Measurements from ENCODE around the gene STAP2. TPM values are rescaled to one million over a fixed set of nuclear protein-coding genes. Genes with fewer than 3 reads are reported as not detected.
"Not testable (repeated sequence)": the region's sequence is repeated elsewhere in the genome, so short reads cannot be mapped to it uniquely, and the experiment has no call there.

Gene STAP2
- total RNA-seq, 2 donors from 2014 or later = 17.9 to 31.0 TPM

DNA sequence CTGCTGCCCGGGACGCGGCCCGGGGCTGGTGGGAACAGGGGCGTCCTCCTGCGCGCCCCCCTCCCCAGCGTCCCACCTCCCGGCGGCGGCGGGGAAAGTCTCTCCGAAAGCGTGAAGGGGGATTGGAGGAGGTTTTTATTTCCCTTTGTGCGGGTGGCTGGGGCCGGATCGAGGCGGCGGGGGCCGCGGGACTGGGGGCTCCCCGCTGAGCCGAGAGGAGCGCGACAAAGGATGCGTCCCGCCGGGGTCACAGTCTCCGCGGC is 59.4 kb downstream of the STAP2 start:
- no peaks in the 10 kb centered on the region for H3K36me3 ChIP-seq (replicated peaks in 1 of 2; ENCODE audit: insufficient read depth in 1 of 2, low read depth in 2 of 2)
- intact Hi-C loops (cut with DNase I) = no loop called here
- WGBS, 2 donors = 1% methylated on average over 23 of the region's 30 CpGs; no CpG with 5 or more reads in 1 of the 2 donors

DNA sequence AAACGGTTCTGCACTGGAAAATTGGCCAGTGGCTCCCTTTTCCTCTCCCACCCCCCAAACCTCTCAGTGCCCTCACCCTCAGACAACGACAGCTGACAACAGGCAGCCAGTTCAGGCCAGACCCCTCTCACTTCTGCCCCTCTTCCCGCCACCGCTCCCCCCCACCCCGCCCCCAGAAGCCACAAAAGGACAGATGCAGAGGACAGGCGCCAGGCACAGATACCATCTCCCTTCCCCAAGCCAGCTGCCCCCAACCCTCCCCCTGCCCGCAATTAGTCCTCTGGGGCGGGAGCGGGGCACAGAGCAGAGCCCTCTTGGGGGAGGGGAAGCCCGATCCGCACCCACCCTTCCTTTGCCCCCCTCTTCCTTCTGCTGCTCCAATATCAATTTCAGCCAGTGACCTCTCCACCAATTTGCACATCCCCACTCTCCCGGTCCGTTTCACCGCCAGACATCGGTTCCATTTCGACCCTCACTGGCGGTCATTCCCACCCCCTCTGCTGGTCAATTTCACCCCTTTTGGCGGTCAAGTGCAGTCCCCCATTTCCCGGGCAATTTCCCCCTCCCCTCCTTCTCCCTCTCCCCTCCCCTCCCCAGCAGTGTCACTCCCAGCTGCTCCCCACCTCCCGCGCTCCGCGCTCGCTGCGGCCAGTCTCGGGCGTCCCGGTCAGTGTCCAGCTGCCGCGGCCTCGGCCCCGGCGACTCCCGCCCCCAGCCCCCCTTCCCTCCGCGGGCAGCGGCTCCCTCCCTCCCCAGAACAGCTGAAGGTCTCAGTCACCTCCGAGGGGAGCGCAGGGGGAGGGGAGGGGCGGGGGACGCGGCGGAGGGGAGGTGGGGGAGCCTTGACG is 60.0 kb downstream of the STAP2 start, which contains the start of gene SHD:
Gene SHD (plus strand): TSS at position 848 of the 848 bp plus-strand sequence. CDS start 798 bp downstream, outside the sequence.
- TF ChIP-seq, protein P1, sequence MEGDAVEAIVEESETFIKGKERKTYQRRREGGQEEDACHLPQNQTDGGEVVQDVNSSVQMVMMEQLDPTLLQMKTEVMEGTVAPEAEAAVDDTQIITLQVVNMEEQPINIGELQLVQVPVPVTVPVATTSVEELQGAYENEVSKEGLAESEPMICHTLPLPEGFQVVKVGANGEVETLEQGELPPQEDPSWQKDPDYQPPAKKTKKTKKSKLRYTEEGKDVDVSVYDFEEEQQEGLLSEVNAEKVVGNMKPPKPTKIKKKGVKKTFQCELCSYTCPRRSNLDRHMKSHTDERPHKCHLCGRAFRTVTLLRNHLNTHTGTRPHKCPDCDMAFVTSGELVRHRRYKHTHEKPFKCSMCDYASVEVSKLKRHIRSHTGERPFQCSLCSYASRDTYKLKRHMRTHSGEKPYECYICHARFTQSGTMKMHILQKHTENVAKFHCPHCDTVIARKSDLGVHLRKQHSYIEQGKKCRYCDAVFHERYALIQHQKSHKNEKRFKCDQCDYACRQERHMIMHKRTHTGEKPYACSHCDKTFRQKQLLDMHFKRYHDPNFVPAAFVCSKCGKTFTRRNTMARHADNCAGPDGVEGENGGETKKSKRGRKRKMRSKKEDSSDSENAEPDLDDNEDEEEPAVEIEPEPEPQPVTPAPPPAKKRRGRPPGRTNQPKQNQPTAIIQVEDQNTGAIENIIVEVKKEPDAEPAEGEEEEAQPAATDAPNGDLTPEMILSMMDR (IDR thresholded peaks at IDR 0.05) = no peak
- TF ChIP-seq POLR2A (IDR thresholded peaks at IDR 0.05) = no peak
- intact Hi-C loops (cut with DNase I) = no loop called here
- peaks cover 0 to 12% of the 10 kb centered on the region in 2 donors for H3K27me3 ChIP-seq
- H3K9me3 ChIP-seq = no peaks in the 10 kb centered on the region
- H3K4me1 ChIP-seq = peaks cover 12% of the 10 kb centered on the region
- WGBS, 2 donors = 5 to 6% methylated on average over 17 to 36 of the region's 44 CpGs
- H3K4me3 ChIP-seq = no peak within 1 kb of the TSS
- H3K27ac ChIP-seq = no peak within 1 kb of the TSS
- ATAC-seq = no peak
- H3K36me3 ChIP-seq (replicated peaks in 1 of 2; ENCODE audit: insufficient read depth in 1 of 2, low read depth in 2 of 2) = no peaks in the 10 kb centered on the region
- DNase-seq = no peak

More for the DNA sequence above, 59.4 kb downstream of the STAP2 start:
- Histone ChIP-seq H3K4me1 (peaks cover 12% of the 10 kb centered on the region), H3K4me3 (no peak overlapping the region), H3K27me3 (peaks cover 0 to 12% of the 10 kb centered on the region in 2 donors), H3K27ac (no peak overlapping the region), H3K9me3 (no peaks in the 10 kb centered on the region)
- ATAC-seq = no peak
- DNase-seq = no peak
- TF ChIP-seq POLR2A (IDR thresholded peaks at IDR 0.05) = no peak
- TF ChIP-seq, protein P1 (IDR thresholded peaks at IDR 0.05) = no peak

DNA sequence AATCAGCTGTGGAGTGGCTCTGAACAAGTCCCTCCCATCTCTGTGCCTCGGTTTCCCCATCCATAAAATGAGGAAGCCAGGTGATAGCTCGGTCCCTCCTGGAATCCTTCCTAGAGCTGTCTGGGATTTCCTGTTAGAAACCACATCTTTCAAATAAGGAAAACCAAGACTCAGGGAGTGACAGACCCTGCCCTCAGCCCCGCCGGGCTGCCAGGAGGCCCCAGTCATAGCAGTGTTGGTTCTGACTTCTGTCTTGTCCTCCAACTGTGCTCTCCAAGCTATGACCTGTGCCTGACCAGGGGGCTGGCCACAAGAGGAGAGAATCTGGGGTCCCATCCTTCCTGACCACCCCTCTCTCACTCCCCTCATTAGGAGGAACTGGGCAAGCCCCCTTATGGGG is 60.6 kb downstream of the STAP2 start:
- no peak for ATAC-seq
- H3K27ac ChIP-seq = no peak overlapping the region
- H3K4me1 ChIP-seq = peaks cover 12% of the 10 kb centered on the region
- no peak overlapping the region for H3K4me3 ChIP-seq
- TF ChIP-seq, protein P1 (IDR thresholded peaks at IDR 0.05) = no peak
- H3K27me3 ChIP-seq = peaks cover 0 to 12% of the 10 kb centered on the region in 2 donors
- H3K36me3 ChIP-seq (replicated peaks in 1 of 2; ENCODE audit: insufficient read depth in 1 of 2, low read depth in 2 of 2) = no peaks in the 10 kb centered on the region
- H3K9me3 ChIP-seq = no peaks in the 10 kb centered on the region
- WGBS, 2 donors = 25 to 48% methylated on average over 2 to 4 of the region's 4 CpGs
- intact Hi-C loops (cut with DNase I) = no loop called here
- no peak for DNase-seq

DNA sequence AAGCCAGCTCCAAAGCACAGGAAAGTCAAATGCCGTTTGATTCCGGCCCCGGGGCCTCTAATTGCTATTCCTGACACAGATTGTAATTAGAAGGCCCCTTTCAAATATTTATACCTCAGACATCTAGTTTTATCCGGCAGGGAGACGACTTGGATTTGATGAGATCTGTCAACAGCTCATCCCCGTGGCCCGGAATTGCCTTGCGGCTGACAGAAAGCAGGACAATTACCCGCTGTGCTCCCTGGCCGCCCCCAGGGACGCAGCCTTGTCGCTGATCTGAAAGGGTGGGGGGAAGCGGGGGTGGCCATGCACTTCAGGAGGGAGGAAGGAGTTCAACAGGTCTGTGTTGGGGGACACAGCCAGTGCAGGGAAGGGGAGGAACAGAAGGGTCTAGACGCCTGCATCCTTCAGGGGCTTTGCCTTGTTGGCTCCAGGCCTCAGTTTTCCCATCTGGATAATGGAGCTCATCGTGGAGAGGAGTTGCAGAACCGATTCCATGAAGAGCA is 61.4 kb downstream of the STAP2 start:
- intact Hi-C loops (cut with DNase I) = no loop called here
- ATAC-seq = no peak
- Histone ChIP-seq H3K4me3 (no peak overlapping the region), H3K36me3 (replicated peaks in 1 of 2; ENCODE audit: insufficient read depth in 1 of 2, low read depth in 2 of 2) (no peaks in the 10 kb centered on the region), H3K27me3 (peaks cover 0 to 12% of the 10 kb centered on the region in 2 donors), H3K27ac (no peak overlapping the region), H3K9me3 (no peaks in the 10 kb centered on the region), H3K4me1 (peaks cover 12% of the 10 kb centered on the region)
- DNase-seq = no peak
- WGBS, 2 donors = 28 to 40% methylated on average over 12 to 16 of the region's 16 CpGs
- no peak for TF ChIP-seq POLR2A (IDR thresholded peaks at IDR 0.05)
- TF ChIP-seq, protein P1 (IDR thresholded peaks at IDR 0.05) = no peak

DNA sequence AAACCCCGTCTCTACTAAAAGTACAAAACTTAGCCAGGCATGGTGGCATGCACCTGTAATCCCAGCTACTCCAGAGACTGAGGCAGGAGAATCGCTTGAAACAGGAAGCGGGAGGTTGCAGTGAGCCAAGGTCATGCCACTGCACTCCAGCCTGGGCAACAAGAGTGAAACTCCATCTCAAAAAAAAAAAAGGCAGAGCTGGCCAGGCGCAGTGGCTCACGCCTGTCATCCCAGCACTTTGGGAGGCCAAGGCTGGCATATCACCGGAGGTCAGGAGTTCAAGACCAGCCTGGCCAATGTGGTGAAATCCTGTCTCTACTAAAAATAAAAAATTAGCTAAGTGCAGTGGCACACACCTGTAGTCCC is 64.3 kb downstream of the STAP2 start:
- H3K4me3 ChIP-seq, ATAC-seq: not testable (repeated sequence)

More for the DNA sequence above, 64.3 kb downstream of the STAP2 start:
- DNase-seq; H3K4me1 ChIP-seq; H3K36me3 ChIP-seq (replicated peaks in 1 of 2; ENCODE audit: insufficient read depth in 1 of 2, low read depth in 2 of 2); H3K27ac ChIP-seq; H3K9me3 ChIP-seq; H3K27me3 ChIP-seq; intact Hi-C loops (cut with DNase I): not testable (repeated sequence)
- 65 to 69% methylated on average over 4 to 6 of the region's 6 CpGs for WGBS, 2 donors

Other genes with a start within 250 kb of the STAP2 start
- 10 to 100 TPM; 56.8 to 92.0 TPM for gene MAP2K2, start 214.7 kb downstream of the STAP2 start, total RNA-seq
- under 1 TPM in 1 of 2 donors, not detected in 1; 0.52 TPM for gene CREB3L3, start 185.2 kb downstream of the STAP2 start, total RNA-seq
- gene SIRT6, start 156.3 kb downstream of the STAP2 start, total RNA-seq = 10 to 100 TPM; 13.2 to 54.1 TPM
- 1 to 10 TPM; 2.1 to 3.6 TPM for gene ANKRD24, start 156.1 kb downstream of the STAP2 start, total RNA-seq
- gene EBI3, start 109.3 kb downstream of the STAP2 start, total RNA-seq = 10 to 100 TPM in 1 of 2 donors, under 1 TPM in 1; 0.99 to 27.5 TPM
- 10 to 100 TPM; 15.5 to 20.2 TPM for gene YJU2, start 91.7 kb downstream of the STAP2 start, total RNA-seq
- gene SHD, start 59.6 kb downstream of the STAP2 start, total RNA-seq = not detected
- gene TMIGD2, start 36.4 kb downstream of the STAP2 start, total RNA-seq = not detected
- gene FSD1, start 34.2 kb downstream of the STAP2 start, total RNA-seq = not detected
- gene MPND, start 4.7 kb upstream of the STAP2 start, total RNA-seq = 1 to 10 TPM in 1 of 2 donors, under 1 TPM in 1; 0.99 to 7.5 TPM
- gene SH3GL1, start 61.7 kb upstream of the STAP2 start, total RNA-seq = 10 to 100 TPM; 20.4 to 22.6 TPM
- 1 to 10 TPM; 3.4 to 6.3 TPM for gene CHAF1A, start 63.8 kb upstream of the STAP2 start, total RNA-seq
- 100 to 1,000 TPM in 1 of 2 donors, 10 to 100 TPM in 1; 64.6 to 107 TPM for gene UBXN6, start 119.0 kb upstream of the STAP2 start, total RNA-seq
- 10 to 100 TPM; 24.9 to 33.6 TPM for gene HDGFL2, start 133.5 kb upstream of the STAP2 start, total RNA-seq
- 100 to 1,000 TPM in 1 of 2 donors, 10 to 100 TPM in 1; 18.9 to 125 TPM for gene PLIN4, start 179.7 kb upstream of the STAP2 start, total RNA-seq
- 100 to 1,000 TPM in 1 of 2 donors, 10 to 100 TPM in 1; 72.9 to 132 TPM for gene PLIN5, start 196.4 kb upstream of the STAP2 start, total RNA-seq
- gene LRG1, start 201.2 kb upstream of the STAP2 start, total RNA-seq = 10 to 100 TPM in 1 of 2 donors, 1 to 10 TPM in 1; 8.8 to 21.1 TPM
- 10 to 100 TPM in 1 of 2 donors, 1 to 10 TPM in 1; 6.0 to 11.5 TPM for gene SEMA6B, start 220.9 kb upstream of the STAP2 start, total RNA-seq